MG63 (cell line): ENCODE measurements around the gene LILRB5. TPM values are rescaled to one million over a fixed set of nuclear protein-coding genes. Genes with fewer than 3 reads are reported as not detected.
"Not testable (repeated sequence)": the region's sequence is repeated elsewhere in the genome, so short reads cannot be mapped to it uniquely, and the experiment has no call there.

ENCODE experiments used
- DNase-seq: peaks from one replicate; pipeline ENCODE4 v3.0.0-alpha.2; 2020
- H3K27me3 ChIP-seq: fragments of 250-450 bp; sonication (Bioruptor Pico); 2 replicates; pipeline ENCODE4 v1.5.1; 2020; ENCODE audit warnings: mild to moderate bottlenecking, moderate library complexity
- H3K36me3 ChIP-seq: fragments of 250-450 bp; sonication (Bioruptor Pico); 2 replicates; pipeline ENCODE4 v1.5.1; 2020; ENCODE audit warnings: mild to moderate bottlenecking, moderate library complexity
- H3K4me3 ChIP-seq: fragments of 250-450 bp; sonication (Bioruptor Pico); 2 replicates; pipeline ENCODE4 v1.5.1; 2020; ENCODE audit warnings: mild to moderate bottlenecking, moderate library complexity
- H3K9me3 ChIP-seq: fragments of 250-450 bp; sonication (Bioruptor Pico); 2 replicates; pipeline ENCODE4 v1.5.1; 2020; ENCODE audit warnings: mild to moderate bottlenecking, moderate library complexity
- total RNA-seq: library from RNA; depleted of rRNA; stranded (reverse); fragments of >200 nt; shearing (Covaris generic); gene quantifications from 2 replicates; pipeline ENCODE4 v1.2.3, GENCODE V29; 2014; ENCODE audit warnings: low replicate concordance

The LILRB5 gene
- total RNA-seq, 1 experiment from 2014 or later: not detected

DNA sequence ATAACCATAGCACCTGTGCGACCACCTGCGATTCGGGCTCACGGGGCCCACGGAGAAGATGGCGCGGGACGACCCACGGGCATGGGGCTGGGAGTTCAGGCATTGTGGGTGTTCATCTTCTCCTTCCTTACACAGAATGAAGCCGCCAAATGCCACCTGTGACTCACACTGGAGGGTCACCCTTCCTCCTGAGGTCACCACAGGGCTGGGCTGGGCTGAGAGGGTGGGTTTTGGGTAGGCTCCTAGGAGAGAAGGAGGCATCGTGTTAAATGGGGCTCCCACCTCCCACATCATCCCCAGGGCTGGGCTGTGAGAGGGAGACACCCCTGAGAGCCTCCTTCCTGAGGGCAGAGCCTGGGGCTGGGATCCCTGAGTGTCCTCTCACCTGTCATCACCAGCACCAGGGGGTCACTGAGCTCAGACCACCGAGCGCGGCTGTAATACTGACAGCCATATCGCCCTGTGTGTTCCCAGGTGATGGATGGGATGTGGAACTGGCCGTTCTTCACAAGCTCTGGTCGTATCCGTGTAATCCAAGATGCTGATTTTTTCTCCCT, 22.4 kb upstream of the LILRB5 start:
- Histone ChIP-seq H3K4me3 (no peak overlapping the region), H3K27me3 (peaks cover 37% of the 10 kb centered on the region), H3K36me3 (no peaks in the 10 kb centered on the region), H3K9me3 (no peaks in the 10 kb centered on the region)
- DNase-seq: no peak

DNA sequence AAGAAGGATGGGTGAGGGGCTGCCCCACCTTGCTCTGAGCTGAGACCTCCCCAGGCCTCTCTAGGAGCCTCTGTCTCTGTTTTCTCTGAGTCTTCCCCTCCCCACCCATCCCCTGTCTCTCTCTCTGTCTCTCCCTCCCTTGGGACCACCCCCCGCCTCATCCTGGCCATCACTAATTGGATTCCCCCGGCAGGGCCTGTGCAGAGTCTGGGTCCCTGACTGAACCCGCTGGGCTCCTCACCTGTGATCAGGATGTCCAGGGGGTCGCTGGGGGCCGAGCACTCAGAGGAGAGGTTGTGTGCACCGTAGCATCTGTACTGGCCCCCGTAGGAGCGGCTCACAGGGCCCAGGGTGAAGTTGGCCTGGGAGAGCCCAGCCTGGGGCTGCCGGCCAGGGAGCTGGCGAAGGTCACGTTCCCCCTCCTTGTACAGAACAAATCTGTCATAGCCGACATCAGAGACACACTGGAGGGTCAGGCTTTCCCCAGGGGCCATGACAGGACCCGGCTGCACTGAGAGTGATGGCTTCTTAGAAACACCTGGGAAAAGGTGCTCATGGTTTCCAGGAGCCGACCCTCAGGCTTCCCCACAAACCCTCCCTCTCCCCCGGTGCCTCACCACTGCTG, 21.6 kb upstream of the LILRB5 start:
- H3K36me3 ChIP-seq, H3K9me3 ChIP-seq, DNase-seq, H3K4me3 ChIP-seq: not testable (repeated sequence)
- H3K27me3 ChIP-seq: peaks cover 43% of the 10 kb centered on the region

DNA sequence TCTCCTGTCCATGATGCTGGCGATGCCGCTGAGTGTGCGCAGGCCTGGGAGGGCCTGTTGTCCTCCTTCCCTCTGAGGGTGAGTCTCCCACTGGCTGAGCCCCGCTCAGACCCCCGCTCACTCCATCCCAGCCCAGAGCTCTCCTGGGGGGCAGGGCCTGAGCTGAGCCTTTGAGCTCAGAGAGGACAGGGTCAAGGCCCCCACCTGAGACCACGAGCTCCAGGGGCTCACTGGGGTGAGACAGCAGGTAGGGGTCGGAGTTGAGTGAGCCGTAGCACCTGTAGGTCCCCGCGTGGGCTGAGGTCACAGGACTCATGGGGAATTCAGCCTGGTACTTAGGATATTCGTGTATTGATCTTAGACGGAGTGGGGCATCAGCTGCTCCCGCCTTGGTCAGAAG, 21.0 kb upstream of the LILRB5 start:
- H3K9me3 ChIP-seq, H3K36me3 ChIP-seq, H3K4me3 ChIP-seq, DNase-seq: not testable (repeated sequence)
- H3K27me3 ChIP-seq: peaks cover 42% of the 10 kb centered on the region

DNA sequence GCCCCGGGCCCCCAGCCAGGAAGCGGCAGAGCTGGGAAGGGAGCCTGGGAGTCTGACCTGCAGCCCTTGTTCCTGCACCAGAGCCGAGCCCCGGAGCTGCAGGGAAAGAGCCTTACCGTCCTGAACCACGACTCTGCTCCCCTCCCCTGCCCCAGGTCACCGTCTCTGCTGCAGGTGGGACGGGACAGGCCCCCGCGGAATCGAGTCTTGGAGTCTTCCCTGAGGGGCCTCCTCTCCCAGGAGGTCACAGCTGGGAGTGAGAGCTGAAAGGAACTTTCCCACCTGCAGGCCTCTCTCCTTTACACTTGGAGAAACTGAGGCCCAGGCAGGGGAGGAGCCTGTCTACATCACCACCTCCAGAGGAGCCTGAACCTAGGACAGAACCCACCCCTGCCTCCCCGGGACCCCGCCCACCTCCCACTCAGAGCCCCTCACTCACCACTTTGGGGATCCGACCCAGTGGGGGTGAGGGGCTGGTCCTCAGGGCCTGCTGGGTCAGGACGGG, 20.1 kb upstream of the LILRB5 start:
- H3K9me3 ChIP-seq, DNase-seq, H3K36me3 ChIP-seq, H3K4me3 ChIP-seq: not testable (repeated sequence)
- peaks cover 37% of the 10 kb centered on the region for H3K27me3 ChIP-seq

DNA sequence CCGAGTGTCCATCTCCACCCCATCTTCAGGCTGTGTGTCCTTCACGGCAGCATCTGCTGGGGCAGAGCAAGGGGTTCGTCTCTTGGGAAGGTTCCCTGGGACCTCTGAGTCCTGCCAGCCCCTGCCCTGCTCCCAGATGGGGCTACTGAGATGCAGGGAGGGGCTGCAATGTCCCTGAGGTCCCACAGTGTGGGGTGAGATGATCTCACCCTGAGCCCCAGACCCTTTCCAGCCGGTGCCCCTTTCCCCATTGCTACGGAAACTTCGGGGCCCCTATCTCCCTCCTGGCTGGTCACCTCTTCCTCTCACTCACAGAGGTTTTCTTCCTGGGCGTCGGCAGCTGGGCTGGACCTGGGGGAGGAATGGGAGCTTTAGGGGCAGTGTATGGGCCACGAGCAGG, 18.9 kb upstream of the LILRB5 start:
- no peak for DNase-seq
- H3K36me3 ChIP-seq: no peaks in the 10 kb centered on the region
- H3K4me3 ChIP-seq: no peak overlapping the region
- H3K9me3 ChIP-seq: no peaks in the 10 kb centered on the region
- H3K27me3 ChIP-seq: peaks cover 31% of the 10 kb centered on the region

DNA sequence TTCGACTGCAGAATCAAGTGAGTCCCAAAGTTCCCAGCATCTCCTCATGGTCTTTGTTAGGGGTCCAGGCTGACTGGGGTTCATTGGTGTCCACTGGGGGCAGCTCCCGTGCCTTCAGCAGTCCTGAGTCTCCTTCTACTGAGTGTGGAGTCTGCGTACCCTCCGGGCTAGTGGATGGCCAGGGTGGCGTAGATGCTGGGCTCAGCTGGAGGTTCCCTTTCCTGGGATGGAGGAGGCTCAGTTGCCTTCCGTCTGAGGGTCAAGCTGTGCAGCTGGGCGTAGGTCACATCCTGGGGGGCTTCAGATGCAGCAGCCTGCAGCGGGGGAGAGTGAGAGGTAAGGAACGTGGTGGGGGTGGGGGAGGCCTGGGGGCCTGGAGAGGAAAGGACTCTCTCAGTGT, 17.4 kb upstream of the LILRB5 start:
- DNase-seq, H3K4me3 ChIP-seq, H3K9me3 ChIP-seq, H3K36me3 ChIP-seq: not testable (repeated sequence)
- H3K27me3 ChIP-seq: peaks cover 33% of the 10 kb centered on the region

DNA sequence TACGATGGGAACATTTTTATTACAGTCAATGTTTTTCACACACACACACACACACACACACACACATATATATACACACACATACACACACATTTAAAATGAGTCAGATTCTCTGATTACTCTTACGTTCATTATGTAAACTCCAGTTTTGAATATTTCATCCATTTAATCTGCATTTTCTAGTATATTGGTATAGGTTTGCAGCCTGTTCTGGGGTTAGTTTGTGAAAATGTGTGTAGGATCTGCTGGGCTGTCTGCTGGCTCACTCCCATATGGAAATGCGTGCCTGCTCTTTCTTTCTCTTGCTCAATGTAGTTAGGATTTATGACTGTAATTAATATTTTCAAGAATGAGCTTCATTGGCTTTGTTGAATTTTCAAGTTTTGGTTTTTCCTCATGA, 16.7 kb upstream of the LILRB5 start:
- Histone ChIP-seq H3K36me3 (no peaks in the 10 kb centered on the region), H3K9me3 (no peaks in the 10 kb centered on the region), H3K27me3 (peaks cover 40% of the 10 kb centered on the region), H3K4me3 (no peak overlapping the region)
- DNase-seq: no peak

DNA sequence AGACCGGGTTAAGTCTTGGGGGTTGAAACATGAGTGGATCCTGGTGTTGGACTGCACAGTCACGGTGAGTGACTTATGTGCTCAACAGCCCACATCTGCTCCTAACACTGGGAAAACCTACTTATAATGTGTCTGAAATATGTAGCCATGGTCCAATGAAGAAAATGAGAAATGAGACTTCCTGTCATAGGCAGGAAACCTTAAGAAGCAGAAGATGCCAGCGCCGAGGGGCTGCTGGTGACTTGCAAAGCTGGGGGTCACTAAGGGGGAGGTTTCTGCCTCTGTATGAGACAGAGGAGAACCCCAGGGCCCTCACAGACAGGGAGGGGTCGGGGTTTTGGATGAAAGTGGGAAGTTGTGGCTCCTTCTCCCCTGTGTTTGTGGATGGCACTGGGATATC, 15.1 kb upstream of the LILRB5 start:
- H3K9me3 ChIP-seq, DNase-seq, H3K4me3 ChIP-seq, H3K36me3 ChIP-seq: not testable (repeated sequence)
- peaks cover 47% of the 10 kb centered on the region for H3K27me3 ChIP-seq

DNA sequence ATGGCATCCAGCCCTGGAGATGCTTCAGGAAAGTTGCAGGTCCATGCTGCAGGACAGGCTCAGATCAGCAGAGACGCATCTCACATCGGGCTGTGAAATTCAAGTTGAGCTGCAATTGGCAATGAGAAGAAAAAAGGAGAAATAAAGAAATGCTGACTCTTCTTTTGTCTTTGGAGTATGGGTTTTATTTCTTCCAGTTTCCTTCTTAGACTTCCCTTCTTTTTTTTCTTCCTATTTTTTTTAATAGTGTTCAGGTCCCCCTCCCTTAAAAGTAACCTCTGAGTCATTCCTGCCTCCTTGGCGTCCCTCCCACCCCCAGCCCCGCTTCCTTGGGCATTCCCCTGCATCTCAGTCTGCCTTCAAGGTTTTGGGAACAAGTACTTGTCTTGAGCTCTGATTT, 14.5 kb upstream of the LILRB5 start:
- H3K4me3 ChIP-seq, H3K36me3 ChIP-seq, H3K9me3 ChIP-seq, DNase-seq: not testable (repeated sequence)
- peaks cover 46% of the 10 kb centered on the region for H3K27me3 ChIP-seq

DNA sequence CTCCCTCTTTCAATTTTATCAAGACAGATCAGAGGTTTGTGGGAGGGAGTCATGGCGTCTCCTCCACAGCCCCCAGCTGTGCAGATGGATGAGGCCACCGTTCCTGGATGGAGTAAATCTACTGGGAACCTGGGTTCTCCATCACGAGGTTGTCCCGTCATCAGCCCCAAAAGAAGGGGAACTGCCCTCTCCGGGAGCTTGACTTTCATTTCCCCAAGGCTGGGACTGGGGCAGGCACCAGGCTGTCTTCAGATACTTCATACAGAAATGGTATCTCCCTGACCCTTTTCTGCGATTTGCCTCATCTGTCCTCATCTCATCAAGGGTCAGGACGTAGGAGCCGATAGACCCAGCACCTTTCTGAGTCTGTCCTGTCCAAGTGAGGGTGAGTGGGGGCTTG, 14.0 kb upstream of the LILRB5 start:
- H3K4me3 ChIP-seq: no peak overlapping the region
- peaks cover 44% of the 10 kb centered on the region for H3K27me3 ChIP-seq
- no peaks in the 10 kb centered on the region for H3K9me3 ChIP-seq
- DNase-seq: no peak
- H3K36me3 ChIP-seq: no peaks in the 10 kb centered on the region

DNA sequence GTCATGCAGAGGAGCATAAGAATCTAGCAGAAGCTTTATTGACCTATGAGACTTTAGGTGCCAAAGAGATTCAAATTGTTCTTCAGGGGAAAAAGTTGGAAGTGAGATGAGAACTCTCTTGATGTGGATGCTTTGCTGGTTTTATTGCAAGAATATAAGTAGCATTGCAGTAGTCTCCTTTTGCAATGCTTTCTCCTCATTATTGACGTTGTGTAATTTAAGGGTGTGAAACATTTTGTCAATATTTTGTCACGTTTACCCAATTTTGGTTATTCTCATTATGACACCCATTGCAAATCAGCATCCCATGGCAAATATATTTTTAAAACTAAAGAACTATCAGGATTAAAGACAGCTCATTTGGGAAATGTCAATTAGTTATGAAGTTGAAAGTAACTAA, 11.9 kb upstream of the LILRB5 start:
- H3K36me3 ChIP-seq: no peaks in the 10 kb centered on the region
- peaks cover 46% of the 10 kb centered on the region for H3K27me3 ChIP-seq
- H3K9me3 ChIP-seq: no peaks in the 10 kb centered on the region
- no peak overlapping the region for H3K4me3 ChIP-seq
- no peak for DNase-seq

DNA sequence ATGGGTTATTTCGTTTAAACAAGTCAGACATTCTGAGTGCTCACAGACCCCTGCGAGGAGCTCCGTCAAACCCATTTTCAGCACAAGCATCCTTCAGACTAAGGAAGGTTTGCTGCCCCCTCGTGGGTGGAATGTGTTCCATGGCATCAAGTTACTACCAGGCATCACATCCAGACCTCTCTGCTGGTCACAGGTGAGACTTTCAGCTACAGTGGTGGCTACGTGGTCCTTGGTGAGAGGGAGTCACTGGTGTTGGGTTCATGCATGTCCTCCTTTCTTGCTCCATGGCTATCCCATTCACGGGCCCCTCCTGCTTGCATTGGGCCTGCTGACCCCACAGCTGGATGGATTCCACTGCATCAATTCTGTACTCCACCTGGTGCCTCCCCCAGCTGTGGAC, 9.1 kb upstream of the LILRB5 start:
- DNase-seq: peak; percentile 55
- no peak overlapping the region for H3K4me3 ChIP-seq
- no peaks in the 10 kb centered on the region for H3K9me3 ChIP-seq
- peaks cover 45% of the 10 kb centered on the region for H3K27me3 ChIP-seq
- H3K36me3 ChIP-seq: no peaks in the 10 kb centered on the region

DNA sequence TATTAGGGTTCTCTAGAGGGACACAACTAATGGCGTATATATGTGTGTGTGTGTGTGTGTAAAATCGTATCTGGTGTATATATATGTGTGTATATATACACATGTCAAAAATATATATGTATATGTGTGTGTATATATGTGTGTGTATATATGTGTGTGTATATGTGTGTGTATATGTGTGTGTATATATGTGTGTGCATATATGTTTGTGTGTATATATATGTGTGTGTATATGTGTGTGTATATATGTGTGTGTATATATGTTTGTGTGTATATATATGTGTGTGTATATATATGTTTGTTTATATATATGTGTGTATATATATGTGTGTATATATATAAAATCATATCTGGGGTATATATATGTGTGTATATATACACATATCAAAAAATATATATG, 5.4 kb upstream of the LILRB5 start:
- Histone ChIP-seq H3K36me3 (no peaks in the 10 kb centered on the region), H3K4me3 (no peak overlapping the region), H3K27me3 (peaks cover 43% of the 10 kb centered on the region), H3K9me3 (no peaks in the 10 kb centered on the region)
- no peak for DNase-seq

DNA sequence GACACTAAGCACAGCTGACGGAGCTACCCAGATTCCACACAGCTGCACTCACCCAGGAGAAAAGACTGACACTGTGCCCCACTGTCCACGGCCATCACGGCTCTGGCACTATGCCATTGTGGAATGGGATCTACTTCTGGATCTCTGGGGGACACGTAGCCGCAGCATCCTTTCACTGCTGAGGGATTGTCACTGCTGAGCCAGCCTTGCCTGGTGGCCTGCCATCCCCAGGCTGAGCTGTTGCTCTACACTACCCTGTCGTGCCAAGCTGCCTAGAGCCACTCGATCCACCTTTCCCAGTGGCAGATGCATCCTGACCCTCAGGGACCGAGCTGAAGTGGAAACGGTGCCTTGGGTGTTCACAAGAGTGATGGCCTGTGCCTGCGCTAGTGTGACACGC, 5.0 kb upstream of the LILRB5 start:
- Histone ChIP-seq H3K4me3 (no peak overlapping the region), H3K27me3 (peaks cover 47% of the 10 kb centered on the region), H3K9me3 (no peaks in the 10 kb centered on the region), H3K36me3 (no peaks in the 10 kb centered on the region)
- no peak for DNase-seq

DNA sequence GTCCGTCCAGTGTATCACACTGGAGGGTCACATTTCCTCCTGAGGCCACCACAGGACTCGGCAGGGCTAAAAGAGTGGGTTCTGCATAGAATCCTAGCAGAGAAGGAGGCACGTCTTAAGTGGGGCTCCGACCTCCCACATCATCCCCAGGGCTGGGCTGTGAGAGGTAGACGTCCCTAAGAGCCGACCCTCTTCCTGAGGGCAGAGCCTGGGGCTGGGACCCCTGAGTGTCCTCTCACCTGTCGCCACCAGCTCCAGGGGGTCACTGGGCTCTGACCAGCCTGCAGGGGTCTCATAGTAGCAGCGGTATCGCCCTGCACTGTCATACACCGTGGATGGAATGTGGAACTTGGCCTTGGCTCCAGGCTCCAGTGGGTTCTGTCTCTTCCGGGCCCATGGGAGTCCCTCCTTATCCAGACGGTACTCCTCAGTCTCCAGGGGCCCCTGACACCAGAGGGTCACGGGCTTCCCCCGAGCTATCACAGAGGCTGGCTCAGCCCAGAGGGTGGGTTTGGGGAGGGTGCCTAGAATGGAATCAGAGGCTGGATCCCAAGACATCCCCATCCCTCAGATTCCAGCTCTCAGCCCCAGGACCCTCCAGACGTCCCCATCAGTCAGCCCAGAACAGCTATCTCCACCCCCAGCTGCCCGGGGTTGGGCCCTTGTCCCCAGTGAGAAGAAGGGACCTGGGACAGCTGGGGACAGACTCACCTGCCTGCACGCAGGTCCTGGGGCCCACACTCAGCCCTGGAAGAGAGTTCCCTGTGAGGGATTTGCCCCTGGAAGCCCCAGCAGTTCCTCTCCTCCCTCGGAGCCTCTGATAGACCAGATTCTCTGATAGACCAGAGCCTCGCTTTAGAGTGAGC, 590 bp downstream of the LILRB5 start:
- no peak overlapping the region for H3K4me3 ChIP-seq
- no peaks in the 10 kb centered on the region for H3K36me3 ChIP-seq
- H3K9me3 ChIP-seq: no peaks in the 10 kb centered on the region
- DNase-seq: no peak
- H3K27me3 ChIP-seq: peaks cover 67% of the 10 kb centered on the region

DNA sequence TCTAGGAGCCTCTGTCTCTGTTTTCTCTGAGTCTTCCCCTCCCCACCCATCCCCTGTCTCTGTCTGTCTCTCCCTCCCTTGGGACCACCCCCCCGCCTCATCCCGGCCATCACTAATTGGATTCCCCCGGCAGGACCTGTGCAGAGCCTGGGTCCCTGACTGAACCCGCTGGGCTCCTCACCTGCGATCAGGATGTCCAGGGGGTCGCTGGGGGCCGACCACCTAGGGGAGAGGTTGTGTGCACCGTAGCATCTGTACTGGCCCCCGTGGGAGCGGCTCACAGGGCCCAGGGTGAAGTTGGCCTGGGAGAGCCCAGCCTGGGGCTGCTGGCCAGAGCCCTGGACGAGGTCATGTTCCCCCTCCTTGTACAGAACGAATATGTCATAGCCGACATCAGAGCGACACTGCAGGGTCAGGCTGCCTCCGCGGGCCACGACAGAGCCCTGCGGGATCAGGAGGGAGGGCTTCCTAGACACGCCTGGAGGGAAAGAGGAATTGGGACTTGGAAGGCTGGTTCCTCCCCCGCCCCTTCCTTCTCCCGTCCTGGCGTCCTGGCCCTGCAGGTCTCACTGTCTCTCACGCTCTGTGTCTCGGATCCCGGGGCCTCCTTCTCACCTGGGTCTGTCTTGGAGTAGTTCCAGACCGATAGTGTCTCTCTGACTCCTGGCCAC, 1.8 kb downstream of the LILRB5 start:
- Histone ChIP-seq H3K36me3 (no peaks in the 10 kb centered on the region), H3K4me3 (no peak overlapping the region), H3K9me3 (no peaks in the 10 kb centered on the region), H3K27me3 (peaks cover 59% of the 10 kb centered on the region)
- no peak for DNase-seq

DNA sequence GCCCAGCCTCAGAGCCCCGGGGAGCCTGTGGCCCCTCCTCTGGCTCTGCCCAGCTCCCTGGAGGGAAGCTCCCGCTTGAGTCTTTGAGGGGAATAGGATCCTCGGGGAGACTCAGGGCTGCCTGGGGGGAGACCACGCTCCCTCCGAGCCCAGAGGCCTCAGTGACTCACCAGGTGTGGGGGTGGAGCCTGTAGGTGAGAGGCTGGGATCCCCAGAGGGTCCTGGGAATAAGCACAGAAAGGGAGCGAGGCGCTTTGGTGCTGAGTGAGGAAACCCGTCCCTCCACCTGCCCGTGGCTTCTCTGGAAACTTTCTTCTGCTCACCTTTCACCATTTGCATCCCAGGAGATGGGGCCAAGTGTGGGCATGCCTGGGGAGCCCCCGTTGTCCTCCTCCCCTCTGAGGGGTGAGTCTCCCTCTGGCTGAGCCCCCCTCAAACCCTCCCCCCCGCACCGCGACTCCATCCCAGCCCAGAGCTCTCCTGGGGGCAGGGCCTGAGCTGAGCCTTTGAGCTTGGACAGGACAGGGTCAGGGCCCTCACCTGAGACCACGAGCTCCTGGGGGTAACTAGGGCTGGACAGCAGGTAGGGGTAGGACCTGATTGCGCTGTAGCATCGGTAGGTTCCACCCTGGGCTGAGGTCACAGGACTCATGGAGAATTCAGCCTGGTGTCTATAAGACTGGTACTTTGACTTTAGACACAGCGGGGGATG, 2.7 kb downstream of the LILRB5 start:
- Histone ChIP-seq H3K36me3 (no peaks in the 10 kb centered on the region), H3K9me3 (no peaks in the 10 kb centered on the region), H3K4me3 (no peak overlapping the region), H3K27me3 (peaks cover 61% of the 10 kb centered on the region)
- no peak for DNase-seq
